H1 (cell line): ENCODE results near the gene SHQ1.

ENCODE experiments used
- CHD2 ChIP-seq: IDR thresholded peaks from 2 replicates; pipeline ENCODE4 v1.6.1; 2012; ENCODE audit warnings: low read length, improper control_type of control experiment
- EZH2 ChIP-seq: fragments of 200-600 bp; sonication (generic); IDR thresholded peaks from 2 replicates; pipeline ENCODE4 v1.7.1; 2012; ENCODE audit warnings: low read depth, mild to moderate bottlenecking, moderate library complexity, low read length, inconsistent platforms; ENCODE audit not compliant: severe bottlenecking

- TF ChIP-seq CHD2 (no peak), EZH2 (no peak)
Measured at GRCh38 chr3:72721683-72722381, 126.4 kb downstream of the SHQ1 start.
